CD4-positive, alpha-beta T cell (primary cell): ENCODE results near the gene TMEM196. TPM values are rescaled to one million over a fixed set of nuclear protein-coding genes. Genes with fewer than 3 reads are reported as not detected.

Experiments
- ATAC-seq: fragments of 200-7000 bp; cut with Tn5 transposase; one replicate; pipeline ENCODE4 v1.10.0; 2022; ENCODE audit warnings: mild to moderate bottlenecking; ENCODE audit not compliant: poor library complexity
- CTCF ChIA-PET: fragments of 350-600 bp; sonication (Branson Sonifier 250); formaldehyde crosslinking; loops from one replicate; lab custom pipeline; 2021; ENCODE audit warnings: antibody characterized with exemption, inconsistent platforms; lab: Charles Lee
- POLR2A ChIA-PET: fragments of 350-600 bp; sonication (Branson Sonifier 250); formaldehyde crosslinking; loops from one replicate; lab custom pipeline; 2021; ENCODE audit warnings: antibody characterized with exemption, inconsistent platforms; lab: Charles Lee
- DNase-seq, 14 experiments: peaks; one replicate each; pipeline ENCODE4 v3.0.0-alpha.2; 2013 to 2020; ENCODE audit warnings: mixed read lengths in 2 of 14
- H3K27ac ChIP-seq, 2 donors: one replicate each; pipeline versions ENCODE4 v1.5.1 to v1.7.0; 2013; ENCODE audit warnings: low read length in 2 of 2, low read depth in 1 of 2, mild to moderate bottlenecking in 1 of 2
- H3K27me3 ChIP-seq, 2 experiments: 1 replicate in 1 of 2; 2 replicates in 1 of 2; pipeline versions ENCODE4 v1.6.1 to v1.7.0; 2013; ENCODE audit warnings: low read length in 2 of 2, control low read depth in 1 of 2, mild to moderate bottlenecking in 1 of 2, moderate library complexity in 1 of 2; ENCODE audit not compliant: insufficient read depth in 2 of 2, control insufficient read depth in 1 of 2
- H3K36me3 ChIP-seq: one replicate; pipeline ENCODE4 v1.6.1; 2013; ENCODE audit warnings: low read length, control low read depth; ENCODE audit not compliant: insufficient read depth
- H3K4me1 ChIP-seq: one replicate; pipeline ENCODE4 v1.6.1; 2013; ENCODE audit warnings: low read length, control low read depth; ENCODE audit not compliant: insufficient read depth
- H3K4me3 ChIP-seq: one replicate; pipeline ENCODE4 v1.5.1; 2013; ENCODE audit warnings: mild to moderate bottlenecking, low read length, moderate library complexity
- H3K9me3 ChIP-seq, 2 experiments: 1 replicate in 1 of 2; 2 replicates in 1 of 2; pipeline versions ENCODE4 v1.6.1 to v1.7.0; 2013; ENCODE audit warnings: low read length in 2 of 2, mild to moderate bottlenecking in 2 of 2, control low read depth in 1 of 2, moderate library complexity in 1 of 2; ENCODE audit not compliant: control insufficient read depth in 1 of 2, insufficient read depth in 1 of 2
- H3K27ac Mint-ChIP-seq: one replicate; pipeline ENCODE4 v1.8.0; 2020; ENCODE audit warnings: mixed read lengths
- H3K27me3 Mint-ChIP-seq: one replicate; pipeline ENCODE4 v1.8.0; 2021; ENCODE audit warnings: mixed read lengths
- H3K36me3 Mint-ChIP-seq: one replicate; pipeline ENCODE4 v1.8.0; 2021; ENCODE audit warnings: low read depth, mixed read lengths
- H3K4me1 Mint-ChIP-seq: one replicate; pipeline ENCODE4 v1.8.0; 2021; ENCODE audit warnings: low read depth, mixed read lengths
- H3K4me3 Mint-ChIP-seq: one replicate; pipeline ENCODE4 v1.8.0; 2020; ENCODE audit warnings: mild to moderate bottlenecking, mixed read lengths
- H3K9me3 Mint-ChIP-seq: one replicate; pipeline ENCODE4 v1.8.0; 2020; ENCODE audit warnings: mixed read lengths
- intact Hi-C, 2 experiments: fragments of 100-400 bp; cut with DNase I in 1 of 2; cut with micrococcal nuclease in 1 of 2; formaldehyde crosslinking; loops; one replicate each; pipeline versions ENCODE4 v1.15.1 to v1.9.0; 2023 to 2025; cut with DNase I, micrococcal nuclease
- microRNA-seq: library from miRNA; unstranded; fragments of <30 nt; microRNA quantifications from one replicate; pipeline ENCODE4 v1.2.0, GENCODE V29; 2021; ENCODE audit warnings: borderline microRNAs expressed, borderline replicate concordance
- total RNA-seq, 174 experiments: library from RNA in 2 of 174; stranded (reverse) in 2 of 174; gene quantifications; one replicate each; pipeline ENCODE4 v1.2.3 and lab custom pipeline; 2021 to 2026
- TF ChIP-seq, protein P1 (sequence below): fragments of 200-600 bp; IDR thresholded peaks from one replicate; pipeline ENCODE4 v1.8.0; 2022; ENCODE audit warnings: antibody characterized with exemption, mild to moderate bottlenecking

TMEM196 gene
- total RNA-seq, 2 experiments from 2014 or later = not detected

DNA sequence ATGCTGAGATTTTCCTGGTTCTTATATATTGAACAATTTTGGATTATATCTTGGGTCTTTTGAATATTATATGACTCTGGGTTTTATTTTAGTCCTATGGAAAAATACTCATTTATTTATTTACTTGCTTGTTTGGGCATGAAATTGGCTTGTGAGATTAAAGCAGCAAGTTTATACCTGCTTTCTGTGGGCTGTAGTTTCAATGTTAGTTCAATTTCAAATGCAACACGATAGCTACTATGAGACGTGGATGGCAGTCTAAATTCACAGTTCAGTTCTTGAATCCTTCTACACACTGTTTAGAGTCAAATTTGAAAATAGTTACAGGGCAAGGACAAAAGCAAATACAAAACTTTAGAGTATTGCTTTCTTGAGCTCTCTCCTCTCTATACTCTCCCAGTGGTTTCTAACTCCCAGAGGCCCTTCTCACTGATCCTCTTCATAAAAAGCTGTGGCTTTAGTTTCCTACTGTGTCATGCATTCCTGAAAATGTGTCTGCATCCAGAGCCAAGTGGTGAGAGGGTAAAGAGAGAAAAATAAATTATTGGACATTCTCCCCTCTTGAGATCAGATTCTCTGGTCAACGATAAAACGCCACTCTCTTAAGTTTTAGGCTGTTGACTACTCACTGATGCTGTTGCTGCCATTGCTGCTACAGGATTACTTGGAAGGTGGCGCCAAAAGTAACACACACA, 99.0 kb downstream of the TMEM196 start:
- H3K4me3 ChIP-seq = no peak overlapping the region
- no peak overlapping the region for H3K27ac Mint-ChIP-seq
- intact Hi-C loops = no loop called here
- no peaks in the 10 kb centered on the region for H3K36me3 ChIP-seq
- TF ChIP-seq, protein P1, sequence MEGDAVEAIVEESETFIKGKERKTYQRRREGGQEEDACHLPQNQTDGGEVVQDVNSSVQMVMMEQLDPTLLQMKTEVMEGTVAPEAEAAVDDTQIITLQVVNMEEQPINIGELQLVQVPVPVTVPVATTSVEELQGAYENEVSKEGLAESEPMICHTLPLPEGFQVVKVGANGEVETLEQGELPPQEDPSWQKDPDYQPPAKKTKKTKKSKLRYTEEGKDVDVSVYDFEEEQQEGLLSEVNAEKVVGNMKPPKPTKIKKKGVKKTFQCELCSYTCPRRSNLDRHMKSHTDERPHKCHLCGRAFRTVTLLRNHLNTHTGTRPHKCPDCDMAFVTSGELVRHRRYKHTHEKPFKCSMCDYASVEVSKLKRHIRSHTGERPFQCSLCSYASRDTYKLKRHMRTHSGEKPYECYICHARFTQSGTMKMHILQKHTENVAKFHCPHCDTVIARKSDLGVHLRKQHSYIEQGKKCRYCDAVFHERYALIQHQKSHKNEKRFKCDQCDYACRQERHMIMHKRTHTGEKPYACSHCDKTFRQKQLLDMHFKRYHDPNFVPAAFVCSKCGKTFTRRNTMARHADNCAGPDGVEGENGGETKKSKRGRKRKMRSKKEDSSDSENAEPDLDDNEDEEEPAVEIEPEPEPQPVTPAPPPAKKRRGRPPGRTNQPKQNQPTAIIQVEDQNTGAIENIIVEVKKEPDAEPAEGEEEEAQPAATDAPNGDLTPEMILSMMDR = no peak
- H3K4me1 Mint-ChIP-seq = no peaks in the 10 kb centered on the region
- no peak for ATAC-seq
- no peaks in the 10 kb centered on the region for H3K9me3 Mint-ChIP-seq
- H3K4me3 Mint-ChIP-seq = no peak overlapping the region
- no peak for DNase-seq
- no peaks in the 10 kb centered on the region for H3K27me3 ChIP-seq
- no peak overlapping the region for H3K27ac ChIP-seq
- no peaks in the 10 kb centered on the region for H3K9me3 ChIP-seq
- H3K36me3 Mint-ChIP-seq = no peaks in the 10 kb centered on the region
- POLR2A ChIA-PET = no interaction called here
- no peaks in the 10 kb centered on the region for H3K27me3 Mint-ChIP-seq
- CTCF ChIA-PET = no interaction called here
- no peaks in the 10 kb centered on the region for H3K4me1 ChIP-seq

DNA sequence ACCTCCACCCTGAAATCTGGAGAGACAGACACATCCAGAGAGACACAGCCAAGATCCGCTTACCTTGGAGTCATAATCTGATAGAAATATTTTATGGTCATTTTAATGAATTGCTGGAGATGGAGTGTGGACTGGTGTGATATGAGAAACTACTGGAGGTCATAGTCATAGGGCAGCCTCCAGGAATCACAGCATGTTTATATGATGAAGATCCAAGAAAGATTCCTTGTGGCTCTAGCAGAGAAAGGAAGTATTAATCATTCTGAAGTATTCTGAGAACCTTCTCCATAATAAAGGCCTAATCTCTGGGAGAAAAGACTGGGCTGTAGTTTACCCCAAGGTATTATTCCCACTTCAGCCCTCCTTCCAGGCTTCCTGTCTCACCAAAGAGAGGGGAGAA, 102.6 kb downstream of the TMEM196 start:
- CTCF ChIA-PET = no interaction called here
- POLR2A ChIA-PET = no interaction called here
- H3K9me3 ChIP-seq = no peaks in the 10 kb centered on the region
- TF ChIP-seq, protein P1 = no peak
- no peaks in the 10 kb centered on the region for H3K27me3 Mint-ChIP-seq
- intact Hi-C loops = no loop called here
- H3K27me3 ChIP-seq = no peaks in the 10 kb centered on the region
- no peaks in the 10 kb centered on the region for H3K36me3 Mint-ChIP-seq
- H3K4me1 ChIP-seq = no peaks in the 10 kb centered on the region
- H3K27ac ChIP-seq = no peak overlapping the region
- DNase-seq (no peak), ATAC-seq (no peak)
- no peaks in the 10 kb centered on the region for H3K9me3 Mint-ChIP-seq
- no peak overlapping the region for H3K4me3 ChIP-seq
- no peak overlapping the region for H3K27ac Mint-ChIP-seq
- H3K4me3 Mint-ChIP-seq = no peak overlapping the region
- H3K4me1 Mint-ChIP-seq = no peaks in the 10 kb centered on the region
- H3K36me3 ChIP-seq = no peaks in the 10 kb centered on the region

Small RNA genes within 50 kb of the gene (microRNA-seq; reads per million reads assigned to microRNA genes)
- gene MIR3146 = not detected

Other genes with a start within 250 kb of the TMEM196 start
- gene POLR1F, start 64.6 kb downstream of the TMEM196 start, total RNA-seq = 10 to 100 TPM; 31.7 to 32.2 TPM